ENCODE data around the gene IFITM10. TPM values are rescaled to one million over a fixed set of nuclear protein-coding genes. Genes with fewer than 3 reads are reported as not detected.

The IFITM10 gene
- total RNA-seq, 1 experiment from 2014 or later = 18.0 TPM

DNA sequence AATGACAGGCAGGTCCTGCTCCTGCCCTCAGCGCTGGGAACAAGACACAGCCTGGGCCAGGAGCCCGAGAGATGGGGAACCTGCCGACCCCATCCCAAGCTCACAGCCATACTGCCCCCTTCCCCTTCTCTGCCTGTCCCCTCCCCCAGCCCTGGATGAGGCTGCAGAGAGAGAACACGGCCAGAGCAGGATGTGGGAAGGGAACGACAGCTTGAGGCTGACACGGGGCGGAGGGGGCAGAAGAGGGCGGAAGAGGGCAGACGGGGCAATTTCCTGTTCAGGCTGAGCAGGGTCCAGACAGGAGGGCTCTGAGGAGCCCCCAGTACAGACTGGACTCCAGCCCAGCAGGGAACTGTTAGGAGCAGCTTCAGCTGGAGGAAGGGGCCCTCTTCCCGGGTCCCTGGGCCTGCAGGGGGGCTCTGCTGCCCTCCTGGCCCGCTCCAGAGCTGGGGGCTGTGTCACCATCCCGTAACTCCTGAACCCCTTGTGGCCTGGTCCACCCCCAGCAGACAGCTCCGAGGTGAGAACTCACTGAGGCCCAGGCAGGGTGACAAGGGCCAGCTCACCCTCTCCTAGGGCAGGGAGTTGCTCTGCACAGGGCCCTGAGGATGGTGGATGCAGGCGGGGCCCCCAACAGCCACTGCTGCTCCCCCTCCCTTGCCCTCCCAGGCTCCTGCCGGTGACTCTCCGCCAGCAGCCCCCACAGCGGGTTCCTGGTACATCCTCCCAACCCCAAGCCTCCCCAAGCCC is 7.6 kb upstream of the IFITM10 start:
- DNase-seq (ENCODE audit: low read depth, low spot score) = no peak
- peaks cover 8% of the 10 kb centered on the region; the same call in 1 of the 2 replicates for H3K36me3 ChIP-seq (ENCODE audit: control insufficient read depth, insufficient read depth, low read length)
- POLR2A ChIA-PET = no interaction called here
- ATAC-seq = 0 out of 2 replicates have a peak, but pooled peaks have one; percentile 2
- no peak overlapping the region for H3K4me3 ChIP-seq (ENCODE audit: low read depth in 2 of 2, low read length in 2 of 2)
- no peaks in the 10 kb centered on the region for H3K9me3 ChIP-seq (ENCODE audit: control insufficient read depth, insufficient read depth, low read depth, low read length)
- H3K4me1 ChIP-seq (ENCODE audit: control insufficient read depth, insufficient read depth, low read length) = peaks cover 81% of the 10 kb centered on the region
- no TSS peak for BruUV-seq (replicated peaks)
- in situ Hi-C loops (cut with HindIII; ENCODE audit: low pct_unique_long_range_greater_than_20kb, low sequenced_read_pairs) = no loop called here
- no peak; the same call in 1 of the 2 replicates for TF ChIP-seq POLR2AphosphoS5 (IDR thresholded peaks at IDR 0.05; ENCODE audit: low read depth, low read length)
- no peak for TF ChIP-seq SIN3A (IDR thresholded peaks at IDR 0.05; ENCODE audit: borderline replicate concordance, insufficient read depth, low read depth, low read length)
- TF ChIP-seq, protein P1, sequence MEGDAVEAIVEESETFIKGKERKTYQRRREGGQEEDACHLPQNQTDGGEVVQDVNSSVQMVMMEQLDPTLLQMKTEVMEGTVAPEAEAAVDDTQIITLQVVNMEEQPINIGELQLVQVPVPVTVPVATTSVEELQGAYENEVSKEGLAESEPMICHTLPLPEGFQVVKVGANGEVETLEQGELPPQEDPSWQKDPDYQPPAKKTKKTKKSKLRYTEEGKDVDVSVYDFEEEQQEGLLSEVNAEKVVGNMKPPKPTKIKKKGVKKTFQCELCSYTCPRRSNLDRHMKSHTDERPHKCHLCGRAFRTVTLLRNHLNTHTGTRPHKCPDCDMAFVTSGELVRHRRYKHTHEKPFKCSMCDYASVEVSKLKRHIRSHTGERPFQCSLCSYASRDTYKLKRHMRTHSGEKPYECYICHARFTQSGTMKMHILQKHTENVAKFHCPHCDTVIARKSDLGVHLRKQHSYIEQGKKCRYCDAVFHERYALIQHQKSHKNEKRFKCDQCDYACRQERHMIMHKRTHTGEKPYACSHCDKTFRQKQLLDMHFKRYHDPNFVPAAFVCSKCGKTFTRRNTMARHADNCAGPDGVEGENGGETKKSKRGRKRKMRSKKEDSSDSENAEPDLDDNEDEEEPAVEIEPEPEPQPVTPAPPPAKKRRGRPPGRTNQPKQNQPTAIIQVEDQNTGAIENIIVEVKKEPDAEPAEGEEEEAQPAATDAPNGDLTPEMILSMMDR (IDR thresholded peaks at IDR 0.05) = no peak
- no peak for TF ChIP-seq TCF7L2 (IDR thresholded peaks at IDR 0.05; ENCODE audit: low read depth, low read length)
- TF ChIP-seq, protein P2, sequence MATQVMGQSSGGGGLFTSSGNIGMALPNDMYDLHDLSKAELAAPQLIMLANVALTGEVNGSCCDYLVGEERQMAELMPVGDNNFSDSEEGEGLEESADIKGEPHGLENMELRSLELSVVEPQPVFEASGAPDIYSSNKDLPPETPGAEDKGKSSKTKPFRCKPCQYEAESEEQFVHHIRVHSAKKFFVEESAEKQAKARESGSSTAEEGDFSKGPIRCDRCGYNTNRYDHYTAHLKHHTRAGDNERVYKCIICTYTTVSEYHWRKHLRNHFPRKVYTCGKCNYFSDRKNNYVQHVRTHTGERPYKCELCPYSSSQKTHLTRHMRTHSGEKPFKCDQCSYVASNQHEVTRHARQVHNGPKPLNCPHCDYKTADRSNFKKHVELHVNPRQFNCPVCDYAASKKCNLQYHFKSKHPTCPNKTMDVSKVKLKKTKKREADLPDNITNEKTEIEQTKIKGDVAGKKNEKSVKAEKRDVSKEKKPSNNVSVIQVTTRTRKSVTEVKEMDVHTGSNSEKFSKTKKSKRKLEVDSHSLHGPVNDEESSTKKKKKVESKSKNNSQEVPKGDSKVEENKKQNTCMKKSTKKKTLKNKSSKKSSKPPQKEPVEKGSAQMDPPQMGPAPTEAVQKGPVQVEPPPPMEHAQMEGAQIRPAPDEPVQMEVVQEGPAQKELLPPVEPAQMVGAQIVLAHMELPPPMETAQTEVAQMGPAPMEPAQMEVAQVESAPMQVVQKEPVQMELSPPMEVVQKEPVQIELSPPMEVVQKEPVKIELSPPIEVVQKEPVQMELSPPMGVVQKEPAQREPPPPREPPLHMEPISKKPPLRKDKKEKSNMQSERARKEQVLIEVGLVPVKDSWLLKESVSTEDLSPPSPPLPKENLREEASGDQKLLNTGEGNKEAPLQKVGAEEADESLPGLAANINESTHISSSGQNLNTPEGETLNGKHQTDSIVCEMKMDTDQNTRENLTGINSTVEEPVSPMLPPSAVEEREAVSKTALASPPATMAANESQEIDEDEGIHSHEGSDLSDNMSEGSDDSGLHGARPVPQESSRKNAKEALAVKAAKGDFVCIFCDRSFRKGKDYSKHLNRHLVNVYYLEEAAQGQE (IDR thresholded peaks at IDR 0.05; ENCODE audit: insufficient read depth in 1 of 2, low read depth in 2 of 2, low read length in 1 of 2) = no peak
- intact Hi-C loops (cut with micrococcal nuclease; ENCODE audit: unreplicated experiment) = no loop called here
- no peaks in the 10 kb centered on the region for H3K27me3 ChIP-seq (ENCODE audit: control insufficient read depth, insufficient read depth, low read length)
- CTCF ChIA-PET = no interaction called here
- H3K27ac ChIP-seq (ENCODE audit: low read length) = peak overlapping the region; percentile 53

DNA sequence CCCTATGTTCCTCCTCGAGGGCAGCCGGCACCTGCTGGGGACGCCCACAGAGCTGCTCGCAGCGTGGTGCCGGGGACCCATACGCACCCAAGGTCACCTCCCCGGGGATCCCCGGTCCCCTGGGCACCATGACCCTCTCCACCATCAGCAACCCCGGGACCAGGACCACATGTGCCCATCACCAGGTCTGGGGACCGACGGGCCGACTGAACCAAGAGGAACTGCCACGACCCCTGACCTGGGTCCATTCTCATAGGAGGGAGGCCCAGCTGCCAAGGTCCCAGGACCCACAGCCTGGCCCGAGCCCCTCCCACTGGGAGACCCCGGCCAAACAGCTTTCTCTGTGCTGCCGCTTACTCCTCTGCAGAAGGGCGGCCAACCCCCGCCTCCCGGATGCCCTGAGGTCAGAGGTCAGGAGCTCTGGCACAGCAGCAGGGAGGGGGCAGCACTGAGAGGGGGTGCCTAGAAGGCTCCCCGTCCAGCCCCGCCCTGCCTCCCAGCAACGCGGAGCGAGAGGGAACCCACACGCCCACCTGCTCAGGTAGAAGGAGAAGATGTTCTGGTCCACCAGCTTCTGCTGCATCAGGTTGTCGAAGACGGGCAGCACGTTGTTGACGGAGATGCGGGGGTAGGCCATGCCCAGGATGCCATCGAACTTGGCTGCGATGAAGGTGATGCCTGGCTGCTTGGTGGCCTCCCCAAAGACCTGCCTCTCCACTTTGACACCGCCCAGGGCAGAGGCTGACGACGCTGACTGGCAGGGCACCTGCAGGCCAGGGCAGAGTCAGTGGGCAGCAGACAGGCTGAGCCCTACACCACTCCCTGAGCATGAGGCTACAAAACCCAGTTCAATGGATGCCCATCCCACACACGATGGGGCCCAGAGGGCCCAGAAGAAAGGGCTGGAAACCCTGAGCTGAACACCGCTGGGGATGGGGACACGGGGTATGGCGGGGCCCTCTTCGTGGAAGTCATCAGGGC is 6.7 kb upstream of the IFITM10 start:
- ChIA-PET CTCF (no interaction called here), POLR2A (interaction anchor here (0.7 kb wide), 1 partner anchor 15 kb away, joined by 7 read pairs; no protein-coding TSS in a partner anchor)
- Histone ChIP-seq H3K9me3 (ENCODE audit: control insufficient read depth, insufficient read depth, low read depth, low read length) (no peaks in the 10 kb centered on the region), H3K4me3 (ENCODE audit: low read depth in 2 of 2, low read length in 2 of 2) (no peak overlapping the region), H3K27ac (ENCODE audit: low read length) (peak overlapping the region; percentile 60; the same call in 1 of the 2 replicates), H3K36me3 (ENCODE audit: control insufficient read depth, insufficient read depth, low read length) (peaks cover 8% of the 10 kb centered on the region; the same call in 1 of the 2 replicates), H3K27me3 (ENCODE audit: control insufficient read depth, insufficient read depth, low read length) (no peaks in the 10 kb centered on the region), H3K4me1 (ENCODE audit: control insufficient read depth, insufficient read depth, low read length) (peaks cover 81% of the 10 kb centered on the region)
- DNase-seq (ENCODE audit: low read depth, low spot score) = no peak
- BruUV-seq (replicated peaks) = no TSS peak
- in situ Hi-C loops (cut with HindIII; ENCODE audit: low pct_unique_long_range_greater_than_20kb, low sequenced_read_pairs) = no loop called here
- intact Hi-C loops (cut with micrococcal nuclease; ENCODE audit: unreplicated experiment) = no loop called here
- TF ChIP-seq POLR2AphosphoS5 (IDR thresholded peaks at IDR 0.05; ENCODE audit: low read depth, low read length) (no peak), TCF7L2 (IDR thresholded peaks at IDR 0.05; ENCODE audit: low read depth, low read length) (no peak), SIN3A (IDR thresholded peaks at IDR 0.05; ENCODE audit: borderline replicate concordance, insufficient read depth, low read depth, low read length) (no peak)
- TF ChIP-seq, protein P1 (IDR thresholded peaks at IDR 0.05) = no peak
- TF ChIP-seq, protein P2 (IDR thresholded peaks at IDR 0.05; ENCODE audit: insufficient read depth in 1 of 2, low read depth in 2 of 2, low read length in 1 of 2) = no peak
- ATAC-seq = no peak

All from Panc1 (cell line).